Activated CD4-positive, alpha-beta T cell treated with anti-CD3 and anti-CD28 coated beads for 1 hour (primary cell): ENCODE data around the gene APAF1.

Experiments used
- DNase-seq: peaks from one replicate; pipeline ENCODE4 v3.0.0-alpha.2; 2020

The APAF1 gene

GRCh38 chr12:98767248-98767647, 122.2 kb downstream of the APAF1 start:
- no peak for DNase-seq

GRCh38 chr12:98769068-98769467, 124.0 kb downstream of the APAF1 start:
- DNase-seq = no peak

DNA sequence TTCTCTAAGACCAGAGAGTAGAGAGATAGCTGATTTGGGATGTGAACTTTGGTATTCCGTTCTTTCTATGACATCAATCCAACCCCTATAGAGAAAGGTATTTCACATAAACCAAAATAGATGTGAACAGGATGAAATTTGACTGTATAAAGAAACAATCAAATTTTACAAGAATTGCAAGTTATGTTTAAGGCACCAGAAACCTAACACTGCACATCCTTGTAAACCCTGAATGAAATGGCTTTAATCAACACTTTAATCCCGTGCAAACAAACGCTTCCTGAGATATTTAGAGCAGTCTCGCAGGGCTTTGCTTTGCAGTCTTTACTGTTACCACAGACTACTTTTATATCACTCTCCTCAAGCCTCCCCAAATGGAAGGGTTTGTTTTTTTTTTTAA, 125.1 kb downstream of the APAF1 start:
- DNase-seq = no peak

DNA sequence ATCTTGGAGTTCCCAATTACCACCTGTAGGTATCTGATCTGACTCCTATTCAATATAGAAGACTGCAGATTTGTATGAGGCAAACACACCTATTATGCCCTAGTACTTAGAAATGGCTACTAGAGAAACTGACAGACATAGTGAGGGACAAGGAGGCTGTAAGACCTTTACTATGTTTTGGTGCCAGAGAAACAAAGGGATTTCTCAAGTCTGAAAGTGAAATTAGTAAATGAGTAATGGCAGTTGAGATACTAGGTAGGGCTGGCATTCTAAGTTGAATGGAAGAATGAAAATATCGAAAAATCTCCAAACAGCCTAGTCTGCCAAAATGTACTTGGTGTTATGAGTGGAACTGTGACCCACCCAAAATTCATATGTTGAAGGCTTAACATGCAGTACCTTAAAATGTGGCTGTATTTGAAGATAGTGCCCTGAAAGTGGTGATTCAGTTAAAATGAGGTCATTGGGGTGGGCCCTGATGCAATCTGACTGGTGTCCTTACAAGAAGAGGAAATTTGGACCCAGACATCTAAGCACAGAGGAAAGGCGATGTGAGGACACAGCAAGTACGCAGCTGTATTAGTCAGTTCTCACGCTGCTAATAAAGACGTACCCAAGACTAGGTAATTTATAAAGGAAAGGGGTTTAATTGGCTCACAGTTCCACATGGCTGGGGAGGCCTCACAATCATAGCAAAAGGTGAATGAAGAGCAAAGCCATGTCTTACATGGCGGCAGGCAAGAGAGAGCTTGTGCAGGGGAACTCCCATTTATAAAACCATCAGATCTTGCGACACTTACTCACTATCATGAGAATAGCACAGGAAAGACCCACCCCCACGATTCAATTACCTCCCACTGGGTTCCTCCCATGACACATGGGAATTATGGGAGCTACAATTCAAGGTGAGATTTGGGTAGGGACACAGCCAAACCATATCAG, 127.0 kb downstream of the APAF1 start:
- no peak for DNase-seq

- DNase-seq = no peak
Measured at GRCh38 chr12:98772818-98773217, 127.7 kb downstream of the APAF1 start.

GRCh38 chr12:98780261-98780660, 135.2 kb downstream of the APAF1 start:
- DNase-seq = no peak

- DNase-seq = no peak
Measured at GRCh38 chr12:98783420-98783819, 138.3 kb downstream of the APAF1 start.
